ENCODE results near the gene PRLH.
A peak's percentile ranks its signal among the peaks of the same experiment; 100 is the strongest.
"Not testable (repeated sequence)": the region's sequence is repeated elsewhere in the genome, so short reads cannot be mapped to it uniquely, and the experiment has no call there.

PRLH gene

DNA sequence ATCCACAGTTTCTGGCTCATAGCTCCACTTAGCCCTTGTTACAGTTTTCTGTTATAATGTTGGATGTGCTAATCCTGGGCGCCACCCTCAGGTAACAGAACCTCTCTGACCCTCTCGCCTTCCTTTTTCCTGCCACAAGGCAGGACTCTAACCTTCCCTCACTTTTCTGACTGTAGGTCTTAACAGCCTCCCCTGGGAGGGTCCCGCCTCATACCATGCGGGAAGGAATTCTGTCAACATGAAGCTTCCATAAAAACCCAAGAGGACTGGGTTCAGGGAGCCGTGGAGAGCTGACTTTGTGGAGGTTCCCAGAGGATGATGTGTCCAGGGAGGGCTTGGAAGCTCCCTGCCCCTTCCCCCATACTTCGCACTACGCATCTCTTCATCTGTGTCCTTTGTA is 36.0 kb downstream of the PRLH start:
- DNase-seq, result no peak

DNA sequence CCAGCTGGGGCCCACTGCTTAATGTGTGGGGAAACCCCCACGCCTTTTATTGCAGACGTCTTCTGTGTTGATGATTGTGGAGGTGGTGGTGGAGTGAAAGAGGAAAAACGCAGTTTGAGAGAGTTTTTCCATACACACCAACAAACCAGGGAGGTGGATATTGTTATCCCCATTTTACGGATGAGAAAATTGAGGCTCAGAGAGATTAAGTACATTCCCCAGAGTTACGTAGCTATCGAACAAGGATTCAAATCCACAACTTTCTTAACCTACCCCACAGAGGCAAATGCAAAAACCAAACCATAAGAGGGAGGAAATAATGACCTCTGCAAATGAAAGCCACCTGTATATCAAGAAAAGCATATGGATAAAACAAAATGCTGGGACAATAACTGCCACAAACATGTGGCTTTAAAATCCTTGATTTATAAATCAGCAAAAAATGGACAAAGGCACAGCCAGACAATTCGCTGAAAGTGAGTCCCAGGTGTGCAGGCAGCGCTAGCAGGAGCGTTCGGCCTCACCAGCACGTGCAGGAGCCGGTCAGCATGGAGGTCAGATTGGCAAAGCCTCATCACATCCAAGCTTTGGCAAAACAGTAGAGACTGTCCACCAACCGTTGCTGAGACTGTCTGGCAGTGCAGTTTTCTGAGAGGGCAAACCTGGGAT is 36.8 kb downstream of the PRLH start:
- no peak for DNase-seq

DNA sequence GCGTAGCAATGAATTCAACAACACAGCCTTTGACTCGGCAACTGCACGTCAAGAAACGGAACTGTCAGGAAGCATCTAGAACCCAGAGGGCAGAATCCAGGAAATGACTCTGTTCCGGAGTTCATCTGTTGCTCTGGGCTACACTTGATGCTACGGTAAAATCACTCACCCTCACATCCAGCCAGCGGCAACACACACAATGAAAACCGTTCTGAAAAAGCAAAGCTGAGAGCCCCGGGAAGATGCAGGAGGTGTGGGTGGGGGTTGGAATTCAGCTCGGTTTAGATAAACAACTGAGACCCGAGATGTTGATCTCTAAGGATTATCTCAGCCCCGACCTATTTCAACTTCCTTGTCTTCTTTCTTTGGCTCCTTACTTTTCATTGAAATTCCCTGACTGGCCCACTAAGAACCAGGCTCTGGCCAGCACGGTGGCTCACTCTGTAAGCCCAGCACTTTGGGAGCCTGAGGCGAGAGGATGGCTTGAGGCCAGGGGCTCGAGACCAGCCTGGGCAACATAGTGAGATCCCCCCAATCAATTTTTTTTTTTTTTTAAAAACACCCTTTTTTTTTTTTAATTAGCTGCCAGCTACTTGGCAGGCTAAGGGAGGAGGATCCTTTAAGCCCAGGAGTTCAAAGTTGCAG is 37.5 kb downstream of the PRLH start:
- peak; percentile 85 to 88 for DNase-seq

DNA sequence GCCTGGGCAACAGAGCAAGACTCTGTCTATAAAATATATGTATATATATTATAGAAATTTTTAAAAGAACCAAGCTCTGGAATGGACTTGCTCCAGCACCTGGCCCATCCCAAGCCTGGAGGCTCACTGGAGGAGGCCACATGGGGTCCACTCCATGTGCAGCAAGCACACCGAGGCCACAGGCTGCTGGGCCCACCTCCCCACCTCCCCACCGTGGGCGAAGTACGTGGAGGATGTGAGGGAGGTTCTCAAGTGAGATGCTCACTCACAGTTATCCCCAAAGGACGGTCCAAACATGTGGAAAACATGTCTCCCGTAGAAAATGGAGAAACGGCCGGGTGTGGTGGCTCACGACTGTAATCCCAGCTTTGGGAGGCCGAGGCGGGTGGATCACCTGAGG is 38.0 kb downstream of the PRLH start:
- no peak for DNase-seq

DNA sequence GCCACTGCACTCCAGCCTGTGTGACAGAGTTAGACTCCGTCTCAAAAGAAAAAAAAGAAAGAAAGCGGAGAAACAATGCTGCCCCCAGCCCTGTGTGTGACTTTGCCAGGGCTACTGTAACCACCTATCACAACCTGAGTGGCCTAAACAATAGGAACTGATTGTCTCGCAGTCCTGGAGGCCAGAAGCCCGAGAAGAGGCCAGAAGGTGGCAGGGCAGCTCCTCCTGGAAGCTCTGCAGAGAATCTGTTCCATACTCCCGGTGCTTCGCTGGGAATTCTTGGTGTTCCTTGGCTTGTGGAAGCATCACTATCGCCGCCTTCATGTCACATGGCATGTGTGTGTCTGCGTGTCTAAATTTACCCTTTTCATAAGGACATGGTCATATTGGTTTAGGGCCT is 38.6 kb downstream of the PRLH start:
- DNase-seq, result no peak

DNA sequence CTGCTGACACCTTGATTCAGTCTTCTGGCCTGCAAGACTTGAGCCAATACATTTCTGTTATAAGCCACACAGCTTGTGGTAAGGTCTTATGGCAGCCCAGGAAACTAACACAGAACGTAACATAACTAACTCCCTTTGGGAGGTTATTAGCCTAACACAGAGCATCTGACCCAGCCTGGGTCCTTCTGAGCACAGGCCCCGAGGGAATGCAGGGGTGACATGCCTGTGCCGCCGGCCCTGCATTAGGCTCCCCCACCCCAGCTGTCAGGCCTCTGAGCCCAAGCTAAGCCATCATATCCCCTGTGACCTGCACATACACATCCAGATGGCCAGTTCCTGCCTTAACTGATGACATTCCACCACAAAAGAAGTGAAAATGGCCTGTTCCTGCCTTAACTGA is 40.1 kb downstream of the PRLH start:
- not testable (repeated sequence) for DNase-seq

DNA sequence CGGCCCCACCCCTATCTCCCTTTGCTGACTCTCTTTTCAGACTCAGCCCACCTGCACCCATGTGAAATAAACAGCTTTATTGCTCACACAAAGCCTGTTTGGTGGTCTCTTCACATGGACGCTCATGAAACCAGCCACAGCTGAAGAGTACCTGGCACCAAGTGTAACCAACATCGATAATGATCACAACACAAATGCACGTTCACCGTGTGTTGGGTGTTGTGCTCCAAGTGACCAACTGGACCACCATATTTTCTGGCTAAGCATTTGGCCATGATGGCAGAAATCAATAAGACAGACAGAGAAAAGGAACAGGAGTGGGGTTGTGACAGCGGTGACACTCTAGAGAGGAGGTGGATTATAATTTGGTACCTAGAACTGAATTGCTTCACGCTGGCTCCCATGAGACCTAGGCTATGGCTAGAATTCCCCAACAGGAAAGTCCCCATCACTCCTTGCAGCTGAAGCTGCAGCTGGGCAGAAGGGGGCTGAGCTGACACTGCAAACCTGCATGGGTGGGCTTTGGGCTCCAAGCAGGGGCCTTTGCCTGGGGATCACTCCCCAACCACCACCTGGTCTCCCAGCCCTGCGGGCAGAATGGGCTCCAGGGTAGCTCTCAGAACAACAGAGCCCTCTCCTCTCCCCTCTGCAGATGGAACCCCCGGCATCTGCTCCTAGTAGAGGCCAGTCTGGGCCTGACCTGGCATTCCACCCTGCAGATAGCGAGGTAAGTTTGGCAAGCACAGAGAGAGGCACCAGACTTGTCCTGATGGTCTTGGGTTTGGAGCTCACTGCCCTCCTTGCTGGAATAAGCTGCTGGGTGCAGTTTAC is 46.4 kb downstream of the PRLH start:
- DNase-seq, result no peak

DNA sequence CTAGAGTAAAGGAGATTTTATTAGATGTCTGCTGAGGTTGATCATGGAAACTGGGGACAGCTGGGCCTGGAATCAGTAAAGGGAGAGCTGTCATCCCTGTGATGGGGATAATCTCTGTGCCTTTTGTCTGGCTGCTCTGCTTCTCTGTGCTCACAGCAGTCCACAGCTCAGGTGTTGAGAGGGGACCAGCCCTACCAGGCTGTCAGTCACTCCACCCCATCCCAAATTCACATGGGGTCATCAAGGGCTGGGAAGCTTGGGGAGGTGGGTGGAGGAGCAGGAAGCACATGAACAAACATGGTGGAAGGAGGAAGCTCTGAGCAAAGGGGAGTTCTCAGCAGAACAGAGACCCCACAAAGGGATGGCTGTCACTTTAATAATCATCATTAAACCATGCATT is 47.3 kb downstream of the PRLH start:
- DNase-seq, result no peak

DNA sequence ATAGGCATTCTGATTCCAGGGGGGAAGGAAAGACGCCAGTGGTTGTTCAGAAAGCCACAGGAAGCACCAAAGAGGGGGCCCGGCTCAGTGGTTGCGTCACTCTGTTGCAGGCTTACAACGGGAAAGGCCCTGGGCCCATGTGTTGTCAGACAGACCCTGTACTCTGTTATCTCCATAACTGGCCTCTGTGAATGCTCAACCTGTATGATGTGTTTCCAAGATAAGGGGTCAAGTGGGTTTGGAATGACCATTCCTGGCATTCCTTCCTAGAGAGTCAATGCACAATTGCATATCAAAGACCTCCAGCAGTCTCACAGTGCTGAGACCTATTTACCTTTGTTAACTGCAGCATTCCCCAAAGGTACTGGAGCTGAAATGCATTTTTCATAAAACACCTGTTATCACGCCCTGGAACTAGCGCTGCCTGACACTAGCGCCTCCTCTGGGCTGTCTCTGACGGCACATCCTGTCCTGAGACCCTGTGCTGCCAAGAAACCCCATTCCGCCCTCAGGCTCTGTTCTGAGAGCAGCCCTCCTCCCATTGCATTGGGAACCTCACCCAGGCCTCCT is 47.9 kb downstream of the PRLH start:
- no peak for DNase-seq

DNA sequence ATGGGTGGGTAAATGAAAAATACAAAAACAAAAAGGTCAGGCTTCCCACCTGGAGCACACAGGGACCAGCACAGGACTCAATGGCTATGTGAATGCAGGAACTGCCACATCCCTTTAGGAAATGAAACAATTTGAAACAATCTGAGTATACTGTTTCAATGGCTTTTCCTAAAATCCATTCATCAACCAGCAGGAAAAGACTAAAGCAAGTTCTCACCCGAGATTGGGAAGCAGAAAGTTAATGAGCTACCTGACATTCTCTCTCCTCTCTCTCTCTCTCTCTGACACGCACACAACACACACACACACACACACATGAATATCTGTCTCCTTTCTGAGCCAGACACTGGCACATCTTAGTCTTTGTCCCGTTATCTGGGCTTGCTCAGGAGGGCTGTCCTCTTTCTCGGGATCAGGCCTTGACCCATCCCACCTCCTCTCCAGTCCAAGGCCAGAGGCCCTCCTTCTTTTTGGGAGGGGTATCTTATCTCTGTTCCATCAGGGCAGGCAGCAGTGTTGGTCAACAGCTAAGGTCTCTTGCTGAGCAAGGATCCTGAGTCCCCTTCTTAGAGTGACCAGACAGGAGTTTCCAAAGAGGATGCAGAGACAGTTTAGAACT is 49.4 kb downstream of the PRLH start:
- no peak for DNase-seq

DNA sequence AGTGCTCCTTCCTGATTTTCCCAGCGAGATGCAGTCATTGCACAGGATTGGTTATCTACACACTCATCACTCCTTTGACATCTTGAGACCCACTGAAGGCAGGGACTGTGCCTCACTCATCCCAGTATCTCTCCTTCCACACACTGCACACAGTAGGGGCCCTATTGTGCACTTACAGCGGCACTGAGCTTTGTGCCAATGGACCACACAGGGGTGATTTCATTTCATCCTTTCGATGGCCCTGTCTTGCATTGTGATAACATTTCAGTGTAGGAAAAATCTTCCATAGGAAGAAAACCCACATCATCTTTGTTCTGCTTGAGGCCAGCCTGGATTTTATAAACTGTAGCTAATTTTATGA is 50.0 kb downstream of the PRLH start:
- no peak for DNase-seq
